K562 (cell line): ENCODE results near the gene ATXN10. TPM values are rescaled to one million over a fixed set of nuclear protein-coding genes. Genes with fewer than 3 reads are reported as not detected.

Experiments
- ATAC-seq: fragments of 200-7000 bp; cut with Tn5 transposase; 3 replicates; pipeline ENCODE4 v1.9.1; 2020; ENCODE audit warnings: moderate library complexity
- BruUV-seq: library from RNA; stranded (reverse); fragments of 400-500 nt; replicated peaks from 2 replicates; lab custom pipeline; 2021; lab: Mats Ljungman, UMichigan
- CTCF ChIA-PET: fragments of 300-600 bp; formaldehyde crosslinking; extraction: SDS; loops from one replicate; lab custom pipeline; 2021; ENCODE audit warnings: low intra/inter-chr PET ratio; lab: Yijun Ruan, JAX
- POLR2A ChIA-PET: fragments of 300-600, 350-650 bp; sonication (Branson Sonifier 250); formaldehyde crosslinking; extraction: SDS; loops from one replicate; lab custom pipeline; 2021; ENCODE audit warnings: antibody characterized with exemption, inconsistent platforms; lab: Yijun Ruan, JAX
- DNase-seq, 4 experiments: peaks; one replicate each; pipeline versions ENCODE4 v3.0.0 to v3.0.0-alpha.2; 2011 to 2018; ENCODE audit warnings: low spot score in 3 of 4, mixed read lengths in 3 of 4; ENCODE audit errors: extremely low read depth in 1 of 4
- FAIRE-seq: peaks from 2 replicates; lab custom pipeline; 2011; peaks lifted over from hg19 to GRCh38; lab: Jason Lieb, UNC
- H2AFZ ChIP-seq: 2 replicates; pipeline ENCODE4 v1.6.0; 2011; ENCODE audit warnings: low read depth, low read length, control low read depth, inconsistent platforms
- H3K27ac ChIP-seq: fragments of 200-600 bp; 3 replicates; pipeline ENCODE4 v1.8.0; 2011; ENCODE audit warnings: low read depth, mild to moderate bottlenecking, control low read depth, inconsistent platforms, low read length, moderate library complexity, mixed read lengths; ENCODE audit errors: extremely low read depth
- H3K27me3 ChIP-seq, 2 experiments: fragments of 300-600 bp in 1 of 2; 2 replicates in 1 of 2; 3 replicates in 1 of 2; pipeline versions ENCODE4 v1.6.0 to v1.8.0; 2011; ENCODE audit warnings: inconsistent platforms in 2 of 2, low read length in 2 of 2, mild to moderate bottlenecking in 1 of 2, mixed read lengths in 1 of 2, moderate library complexity in 1 of 2; ENCODE audit not compliant: control insufficient read depth in 2 of 2, insufficient read depth in 2 of 2
- H3K36me3 ChIP-seq: fragments of 300-600 bp; 3 replicates; pipeline ENCODE4 v1.8.0; 2011; ENCODE audit warnings: mild to moderate bottlenecking, low read length, inconsistent platforms; ENCODE audit not compliant: control insufficient read depth, insufficient read depth
- H3K4me1 ChIP-seq, 2 experiments: fragments of 200-600 bp in 1 of 2; replicated peaks in 1 of 2; 2 replicates in 1 of 2; 3 replicates in 1 of 2; pipeline versions ENCODE4 v1.5.1 to v1.8.0; 2011; ENCODE audit warnings: inconsistent platforms in 2 of 2, low read length in 2 of 2, mild to moderate bottlenecking in 1 of 2, mixed read lengths in 1 of 2, moderate library complexity in 1 of 2; ENCODE audit not compliant: control insufficient read depth in 2 of 2, insufficient read depth in 2 of 2
- H3K4me2 ChIP-seq: 2 replicates; pipeline ENCODE4 v1.6.1; 2011; ENCODE audit warnings: low read length, control low read depth, inconsistent platforms, mixed read lengths; ENCODE audit not compliant: insufficient read depth
- H3K4me3 ChIP-seq: fragments of 200-600 bp; sonication (generic), shearing (Covaris generic); 2 replicates; pipeline ENCODE4 v1.5.1; 2016; ENCODE audit warnings: control low read depth, inconsistent platforms
- H3K79me2 ChIP-seq: fragments of 200-600 bp; 3 replicates; pipeline ENCODE4 v1.8.0; 2011; ENCODE audit warnings: low read length, inconsistent platforms; ENCODE audit not compliant: control insufficient read depth, insufficient read depth
- H3K9ac ChIP-seq, 2 experiments: 2 replicates each; pipeline versions ENCODE4 v1.6.0 to v1.6.1; 2011; ENCODE audit warnings: low read depth in 2 of 2, low read length in 2 of 2, control low read depth in 1 of 2, inconsistent platforms in 1 of 2, mild to moderate bottlenecking in 1 of 2, mixed read lengths in 1 of 2; ENCODE audit not compliant: insufficient read depth in 1 of 2
- H3K9me1 ChIP-seq: one replicate; pipeline ENCODE4 v1.6.0; 2011; ENCODE audit warnings: inconsistent platforms, mild to moderate bottlenecking, low read length, moderate library complexity; ENCODE audit not compliant: control insufficient read depth, insufficient read depth
- H3K9me3 ChIP-seq: replicated peaks from 2 replicates; pipeline ENCODE4 v1.5.1; 2011; ENCODE audit warnings: low read depth, low read length, inconsistent platforms; ENCODE audit not compliant: control insufficient read depth, insufficient read depth
- H4K20me1 ChIP-seq: replicated peaks from 2 replicates; pipeline ENCODE4 v1.6.1; 2011; ENCODE audit warnings: low read length, inconsistent platforms, mixed read lengths; ENCODE audit not compliant: control insufficient read depth, insufficient read depth
- AFF1 ChIP-seq, 2 experiments: fragments of 450-650 bp; IDR thresholded peaks; 2 replicates each; pipeline ENCODE4 v1.6.1; 2018; ENCODE audit warnings: mild to moderate bottlenecking in 2 of 2, low read depth in 1 of 2; ENCODE audit not compliant: partially characterized antibody in 2 of 2
- BCL6 ChIP-seq: fragments of 250-450 bp; sonication (Bioruptor Pico); IDR thresholded peaks from 2 replicates; pipeline ENCODE4 v1.4.0; 2020
- CREB3L1 ChIP-seq: fragments of 450-650 bp; IDR thresholded peaks from 2 replicates; pipeline ENCODE4 v1.6.1; 2014; ENCODE audit warnings: low read depth, mild to moderate bottlenecking, moderate library complexity, borderline replicate concordance
- E2F8 ChIP-seq: fragments of 450-650 bp; IDR thresholded peaks from 2 replicates; pipeline ENCODE4 v1.7.1; 2018; ENCODE audit warnings: mild to moderate bottlenecking, low read depth; ENCODE audit not compliant: partially characterized antibody
- MNT ChIP-seq, 2 experiments: fragments of 450-650 bp; conservative IDR thresholded peaks; 2 replicates each; pipeline ENCODE4 v1.6.1; 2017; ENCODE audit warnings: mild to moderate bottlenecking in 2 of 2, moderate library complexity in 2 of 2
- ZNF57 ChIP-seq: fragments of 450-650 bp; formaldehyde crosslinking; IDR thresholded peaks from 2 replicates; pipeline ENCODE4 v1.4.0; 2020; ENCODE audit warnings: mild to moderate bottlenecking, moderate library complexity
- WGBS: fragments of 100-300 bp; shearing (Covaris generic); methylation state at CpG from one replicate; pipeline ENCODE4 v1.1.6; 2016; ENCODE audit warnings: low coverage, mixed read lengths; ENCODE audit not compliant: insufficient coverage; ENCODE audit errors: missing lambda C conversion rate; 5-methylcytosine and 5-hydroxymethylcytosine counted together
- in situ Hi-C: fragments of 300-500 bp; cut with MboI; formaldehyde crosslinking; loops from 4 replicates; pipeline ENCODE4 v1.15.0; 2018; ENCODE audit warnings: inconsistent platforms, mixed read lengths
- intact Hi-C: fragments of 100-400 bp; cut with micrococcal nuclease; formaldehyde crosslinking; loops from 2 replicates; pipeline ENCODE4 v1.14.2; 2022
- polyA plus RNA-seq, 8 experiments: library from polyadenylated mRNA; depleted of rRNA in 4 of 8; stranded (reverse) in 5 of 8; unstranded in 3 of 8; fragments of >200 nt; fragmentation: Nextera tagmentation in 2 of 8; fragmentation: Illumina TruSeq in 1 of 8; extraction: Ambion mirVana in 2 of 8; extraction: Trizol in 1 of 8; gene quantifications; 2 replicates each; pipeline versions ENCODE4 v1.2.1 to v1.2.3, GENCODE V29; 2011 to 2014; ENCODE audit warnings: inconsistent platforms in 1 of 8, missing spikeins in 1 of 8
- total RNA-seq, 7 experiments: library from RNA; depleted of rRNA in 6 of 7; stranded (reverse); fragments of >200 nt in 6 of 7; fragmentation: Illumina TruSeq in 2 of 7; extraction: Trizol in 2 of 7; gene quantifications; 2 replicates each; pipeline versions ENCODE4 v1.2.1 to v1.2.3, GENCODE V29; 2011 to 2021; ENCODE audit warnings: low replicate concordance in 1 of 7
- TF ChIP-seq, protein P1 (sequence below): sonication (generic); formaldehyde crosslinking; IDR thresholded peaks from 2 replicates; pipeline ENCODE4 v1.8.1; 2023; ENCODE audit warnings: mild to moderate bottlenecking, missing genetic modification reagents

ATXN10 gene
- total and polyA plus RNA-seq, 9 of the 15 experiments (the other 6 are each of a cell fraction or from before 2014, with no cell fraction given), result 11.5 to 190 (median 33.6) TPM

GRCh38 chr22:45880091-45880715, 208.6 kb downstream of the ATXN10 start:
- H3K4me2 ChIP-seq, result no peak overlapping the region
- no peak overlapping the region for H3K9ac ChIP-seq
- H2AFZ ChIP-seq, result no peak overlapping the region
- ATAC-seq, result no peak
- peaks cover 0 to 12% of the 10 kb centered on the region in 2 experiments; a peak in 2 of 5 replicates for H3K4me1 ChIP-seq
- POLR2A ChIA-PET, result no interaction called here
- H3K36me3 ChIP-seq, result no peaks in the 10 kb centered on the region
- H3K27ac ChIP-seq, result no peak overlapping the region
- H4K20me1 ChIP-seq, result peaks cover 3% of the 10 kb centered on the region; the same call in 1 of the 2 replicates
- no peak for DNase-seq
- no peaks in the 10 kb centered on the region for H3K79me2 ChIP-seq
- H3K9me1 ChIP-seq, result no peaks in the 10 kb centered on the region
- no peaks in the 10 kb centered on the region for H3K9me3 ChIP-seq
- no peak for FAIRE-seq
- intact Hi-C loops (no loop called here), in situ Hi-C loops (no loop called here)
- CTCF ChIA-PET, result no interaction called here
- 11% methylated on average over 21 of the region's 22 CpGs for WGBS
- BruUV-seq, result no TSS peak
- peaks cover 9 to 70% of the 10 kb centered on the region in 2 experiments; a peak in 4 of 5 replicates for H3K27me3 ChIP-seq
- no peak overlapping the region for H3K4me3 ChIP-seq
- TF ChIP-seq CREB3L1 (no peak), BCL6 (no peak), MNT (conservative IDR thresholded peaks at IDR 0.05) (no peak), ZNF57 (CRISPR knock-in tag) (no peak), E2F8 (no peak), AFF1 (IDR thresholded peaks at IDR 0.05; ENCODE audit: low read depth in 1 of 2, partially characterized antibody in 2 of 2) (no peak)
- TF ChIP-seq, protein P1, sequence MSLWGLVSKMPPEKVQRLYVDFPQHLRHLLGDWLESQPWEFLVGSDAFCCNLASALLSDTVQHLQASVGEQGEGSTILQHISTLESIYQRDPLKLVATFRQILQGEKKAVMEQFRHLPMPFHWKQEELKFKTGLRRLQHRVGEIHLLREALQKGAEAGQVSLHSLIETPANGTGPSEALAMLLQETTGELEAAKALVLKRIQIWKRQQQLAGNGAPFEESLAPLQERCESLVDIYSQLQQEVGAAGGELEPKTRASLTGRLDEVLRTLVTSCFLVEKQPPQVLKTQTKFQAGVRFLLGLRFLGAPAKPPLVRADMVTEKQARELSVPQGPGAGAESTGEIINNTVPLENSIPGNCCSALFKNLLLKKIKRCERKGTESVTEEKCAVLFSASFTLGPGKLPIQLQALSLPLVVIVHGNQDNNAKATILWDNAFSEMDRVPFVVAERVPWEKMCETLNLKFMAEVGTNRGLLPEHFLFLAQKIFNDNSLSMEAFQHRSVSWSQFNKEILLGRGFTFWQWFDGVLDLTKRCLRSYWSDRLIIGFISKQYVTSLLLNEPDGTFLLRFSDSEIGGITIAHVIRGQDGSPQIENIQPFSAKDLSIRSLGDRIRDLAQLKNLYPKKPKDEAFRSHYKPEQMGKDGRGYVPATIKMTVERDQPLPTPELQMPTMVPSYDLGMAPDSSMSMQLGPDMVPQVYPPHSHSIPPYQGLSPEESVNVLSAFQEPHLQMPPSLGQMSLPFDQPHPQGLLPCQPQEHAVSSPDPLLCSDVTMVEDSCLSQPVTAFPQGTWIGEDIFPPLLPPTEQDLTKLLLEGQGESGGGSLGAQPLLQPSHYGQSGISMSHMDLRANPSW (CRISPR knock-in tag), result no peak
